OCI-LY7 (cell line): ENCODE results near the gene ZNF552.
"Not testable (repeated sequence)": the region's sequence is repeated elsewhere in the genome, so short reads cannot be mapped to it uniquely, and the experiment has no call there.

ENCODE experiments used
- CTCF ChIP-seq: fragments of 200-600 bp; sonication (generic); conservative IDR thresholded peaks from 2 replicates; pipeline ENCODE4 v1.5.1; 2014; ENCODE audit warnings: mild to moderate bottlenecking, antibody characterized with exemption, low read length, moderate library complexity, mixed read lengths
- EZH2phosphoT487 ChIP-seq: fragments of 200-600 bp; sonication (generic); IDR thresholded peaks from 2 replicates; pipeline ENCODE4 v1.6.1; 2018; ENCODE audit warnings: low read depth, borderline replicate concordance, mild to moderate bottlenecking, mixed run types, antibody characterized with exemption, low read length, moderate library complexity, mixed read lengths

GRCh38 chr19:57862351-57862750, 47.6 kb upstream of the ZNF552 start:
- not testable (repeated sequence) for TF ChIP-seq CTCF, EZH2phosphoT487
